Measurements from ENCODE around the gene KDM6A. TPM values are rescaled to one million over a fixed set of nuclear protein-coding genes. Genes with fewer than 3 reads are reported as not detected.

Gene KDM6A
- total RNA-seq, 1 experiment from 2014 or later: 40.9 TPM

- BruUV-seq (replicated peaks): no TSS peak
- ChIA-PET POLR2A (ENCODE audit: low non-redundant PET) (no interaction called here), CTCF (no interaction called here)
- H3K27ac ChIP-seq (ENCODE audit: low read depth, low read length, poor library complexity, severe bottlenecking): no peak overlapping the region
- intact Hi-C loops (cut with micrococcal nuclease; ENCODE audit: unreplicated experiment): no loop called here
- H3K27me3 ChIP-seq (replicated peaks; ENCODE audit: insufficient read depth, low read depth, low read length, poor library complexity): no peaks in the 10 kb centered on the region
- no peaks in the 10 kb centered on the region for H3K4me1 ChIP-seq (ENCODE audit: insufficient read depth, low read length, poor library complexity, severe bottlenecking)
- TF ChIP-seq EZH2 (IDR thresholded peaks at IDR 0.05; ENCODE audit: borderline replicate concordance, low read depth, low read length, poor library complexity, severe bottlenecking) (no peak), CTCF (conservative IDR thresholded peaks at IDR 0.05; ENCODE audit: low read depth, low read length) (no peak)
- DNase-seq (ENCODE audit: low spot score): no peak
- no peak overlapping the region for H3K4me3 ChIP-seq (ENCODE audit: low read depth, low read length, poor library complexity, severe bottlenecking)
- H3K9me3 ChIP-seq (ENCODE audit: low read depth, low read length, poor library complexity, severe bottlenecking): no peaks in the 10 kb centered on the region
- H3K36me3 ChIP-seq (ENCODE audit: insufficient read depth, low read length, poor library complexity, severe bottlenecking): peaks cover 15% of the 10 kb centered on the region
These were observed 204.9 kb downstream of the KDM6A start for GRCh38 chrX:45077748-45078424.

GRCh38 chrX:45083314-45083713 lies 210.3 kb downstream of the KDM6A start:
- POLR2A ChIA-PET (ENCODE audit: low non-redundant PET): no interaction called here
- TF ChIP-seq EZH2 (IDR thresholded peaks at IDR 0.05; ENCODE audit: borderline replicate concordance, low read depth, low read length, poor library complexity, severe bottlenecking) (no peak), CTCF (conservative IDR thresholded peaks at IDR 0.05; ENCODE audit: low read depth, low read length) (no peak)
- intact Hi-C loops (cut with micrococcal nuclease; ENCODE audit: unreplicated experiment): no loop called here
- no TSS peak for BruUV-seq (replicated peaks)
- Histone ChIP-seq H3K4me3 (ENCODE audit: low read depth, low read length, poor library complexity, severe bottlenecking) (no peak overlapping the region), H3K27me3 (replicated peaks; ENCODE audit: insufficient read depth, low read depth, low read length, poor library complexity) (no peaks in the 10 kb centered on the region), H3K4me1 (ENCODE audit: insufficient read depth, low read length, poor library complexity, severe bottlenecking) (no peaks in the 10 kb centered on the region), H3K9me3 (ENCODE audit: low read depth, low read length, poor library complexity, severe bottlenecking) (no peaks in the 10 kb centered on the region), H3K36me3 (ENCODE audit: insufficient read depth, low read length, poor library complexity, severe bottlenecking) (peaks cover 37% of the 10 kb centered on the region), H3K27ac (ENCODE audit: low read depth, low read length, poor library complexity, severe bottlenecking) (no peak overlapping the region)
- CTCF ChIA-PET: no interaction called here
- no peak for DNase-seq (ENCODE audit: low spot score)

- ChIA-PET POLR2A (ENCODE audit: low non-redundant PET) (no interaction called here), CTCF (no interaction called here)
- H3K27me3 ChIP-seq (replicated peaks; ENCODE audit: insufficient read depth, low read depth, low read length, poor library complexity): no peaks in the 10 kb centered on the region
- intact Hi-C loops (cut with micrococcal nuclease; ENCODE audit: unreplicated experiment): no loop called here
- peaks cover 20% of the 10 kb centered on the region for H3K36me3 ChIP-seq (ENCODE audit: insufficient read depth, low read length, poor library complexity, severe bottlenecking)
- no TSS peak for BruUV-seq (replicated peaks)
- peaks cover 15% of the 10 kb centered on the region for H3K4me1 ChIP-seq (ENCODE audit: insufficient read depth, low read length, poor library complexity, severe bottlenecking)
- TF ChIP-seq CTCF (conservative IDR thresholded peaks at IDR 0.05; ENCODE audit: low read depth, low read length): no peak
- TF ChIP-seq EZH2 (IDR thresholded peaks at IDR 0.05; ENCODE audit: borderline replicate concordance, low read depth, low read length, poor library complexity, severe bottlenecking): no peak
- H3K4me3 ChIP-seq (ENCODE audit: low read depth, low read length, poor library complexity, severe bottlenecking): no peak overlapping the region
- DNase-seq (ENCODE audit: low spot score): no peak
- no peaks in the 10 kb centered on the region for H3K9me3 ChIP-seq (ENCODE audit: low read depth, low read length, poor library complexity, severe bottlenecking)
- H3K27ac ChIP-seq (ENCODE audit: low read depth, low read length, poor library complexity, severe bottlenecking): no peak overlapping the region
These were observed 237.5 kb downstream of the KDM6A start for GRCh38 chrX:45110494-45110893.

Measured in A673 (cell line).